ENCODE results near the gene KDM6B.

DNA sequence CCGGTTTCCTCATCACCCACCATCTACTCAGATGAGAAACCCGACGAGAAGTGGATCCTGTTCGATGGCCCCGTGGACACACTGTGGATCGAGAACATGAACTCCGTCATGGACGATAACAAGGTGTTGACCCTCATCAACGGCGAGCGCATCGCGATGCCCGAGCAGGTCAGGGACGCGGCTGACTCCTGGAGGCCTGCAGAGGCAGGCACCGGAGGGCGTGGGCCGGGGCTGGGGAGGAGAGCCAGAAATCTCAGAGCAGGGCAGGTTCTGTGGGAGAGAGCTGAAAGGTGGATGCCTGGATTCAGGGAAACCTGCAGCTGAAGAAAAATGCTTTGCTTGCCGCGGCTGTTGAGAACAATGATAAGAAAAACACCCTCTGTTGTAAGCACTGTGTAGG is 47.2 kb upstream of the KDM6B start:
- no peak for TF ChIP-seq CTCF (IDR thresholded peaks at IDR 0.05; ENCODE audit: low read depth, low read length, missing input control)
- TF ChIP-seq, protein P1, sequence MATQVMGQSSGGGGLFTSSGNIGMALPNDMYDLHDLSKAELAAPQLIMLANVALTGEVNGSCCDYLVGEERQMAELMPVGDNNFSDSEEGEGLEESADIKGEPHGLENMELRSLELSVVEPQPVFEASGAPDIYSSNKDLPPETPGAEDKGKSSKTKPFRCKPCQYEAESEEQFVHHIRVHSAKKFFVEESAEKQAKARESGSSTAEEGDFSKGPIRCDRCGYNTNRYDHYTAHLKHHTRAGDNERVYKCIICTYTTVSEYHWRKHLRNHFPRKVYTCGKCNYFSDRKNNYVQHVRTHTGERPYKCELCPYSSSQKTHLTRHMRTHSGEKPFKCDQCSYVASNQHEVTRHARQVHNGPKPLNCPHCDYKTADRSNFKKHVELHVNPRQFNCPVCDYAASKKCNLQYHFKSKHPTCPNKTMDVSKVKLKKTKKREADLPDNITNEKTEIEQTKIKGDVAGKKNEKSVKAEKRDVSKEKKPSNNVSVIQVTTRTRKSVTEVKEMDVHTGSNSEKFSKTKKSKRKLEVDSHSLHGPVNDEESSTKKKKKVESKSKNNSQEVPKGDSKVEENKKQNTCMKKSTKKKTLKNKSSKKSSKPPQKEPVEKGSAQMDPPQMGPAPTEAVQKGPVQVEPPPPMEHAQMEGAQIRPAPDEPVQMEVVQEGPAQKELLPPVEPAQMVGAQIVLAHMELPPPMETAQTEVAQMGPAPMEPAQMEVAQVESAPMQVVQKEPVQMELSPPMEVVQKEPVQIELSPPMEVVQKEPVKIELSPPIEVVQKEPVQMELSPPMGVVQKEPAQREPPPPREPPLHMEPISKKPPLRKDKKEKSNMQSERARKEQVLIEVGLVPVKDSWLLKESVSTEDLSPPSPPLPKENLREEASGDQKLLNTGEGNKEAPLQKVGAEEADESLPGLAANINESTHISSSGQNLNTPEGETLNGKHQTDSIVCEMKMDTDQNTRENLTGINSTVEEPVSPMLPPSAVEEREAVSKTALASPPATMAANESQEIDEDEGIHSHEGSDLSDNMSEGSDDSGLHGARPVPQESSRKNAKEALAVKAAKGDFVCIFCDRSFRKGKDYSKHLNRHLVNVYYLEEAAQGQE (IDR thresholded peaks at IDR 0.05), result no peak
- TF ChIP-seq HNF4A (conservative IDR thresholded peaks at IDR 0.05), result no peak
- TF ChIP-seq RXRA (IDR thresholded peaks at IDR 0.05), result no peak
- TF ChIP-seq NR2F2 (IDR thresholded peaks at IDR 0.05), result no peak
- TF ChIP-seq FOXA1 (IDR thresholded peaks at IDR 0.05), result no peak
- no peak for TF ChIP-seq SP1 (IDR thresholded peaks at IDR 0.05)

Measured in liver (tissue), 3 donors.